Activated CD8-positive, alpha-beta memory T cell treated with anti-CD3 and anti-CD28 coated beads for 4 hours (primary cell): ENCODE results near the gene KIF25.
"Not testable (repeated sequence)": the region's sequence is repeated elsewhere in the genome, so short reads cannot be mapped to it uniquely, and the experiment has no call there.

Experiments
- DNase-seq, 2 donors: peaks; one replicate each; pipeline ENCODE4 v3.0.0-alpha.2; 2020; ENCODE audit warnings: low read depth in 2 of 2

KIF25 gene

GRCh38 chr6:167995731-167996151 lies 1.7 kb upstream of the KIF25 start:
- DNase-seq = no peak

GRCh38 chr6:167996424-167997199 lies 859 bp upstream of the KIF25 start:
- no peak for DNase-seq

GRCh38 chr6:167998215-167998614 lies 744 bp downstream of the KIF25 start:
- DNase-seq = no peak

- DNase-seq = no peak
Observed at GRCh38 chr6:168000198-168001028, 2.9 kb downstream of the KIF25 start.

- DNase-seq = no peak
Observed at GRCh38 chr6:168001029-168001332, 3.5 kb downstream of the KIF25 start.

- not testable (repeated sequence) for DNase-seq
Observed at GRCh38 chr6:168001514-168001913, 4.0 kb downstream of the KIF25 start.

- no peak for DNase-seq
Observed at GRCh38 chr6:168002804-168003203, 5.3 kb downstream of the KIF25 start.

GRCh38 chr6:168004023-168004422 lies 6.6 kb downstream of the KIF25 start:
- DNase-seq = no peak

GRCh38 chr6:168004945-168005344 lies 7.5 kb downstream of the KIF25 start:
- no peak for DNase-seq

GRCh38 chr6:168005796-168006195 lies 8.3 kb downstream of the KIF25 start:
- DNase-seq = no peak

- DNase-seq = no peak
Observed at GRCh38 chr6:168007592-168008338, 10.3 kb downstream of the KIF25 start.

- no peak for DNase-seq
Observed at GRCh38 chr6:168009331-168009730, 11.9 kb downstream of the KIF25 start.

- no peak for DNase-seq
Observed at GRCh38 chr6:168011291-168011690, 13.8 kb downstream of the KIF25 start.

GRCh38 chr6:168012431-168013249 lies 15.2 kb downstream of the KIF25 start:
- no peak for DNase-seq

- no peak for DNase-seq
Observed at GRCh38 chr6:168013250-168013915, 15.9 kb downstream of the KIF25 start.

GRCh38 chr6:168014428-168014827 lies 17.0 kb downstream of the KIF25 start:
- no peak for DNase-seq

GRCh38 chr6:168015009-168015408 lies 17.5 kb downstream of the KIF25 start:
- no peak for DNase-seq

GRCh38 chr6:168015482-168016175 lies 18.2 kb downstream of the KIF25 start:
- no peak for DNase-seq

- DNase-seq = no peak
Observed at GRCh38 chr6:168016176-168016620, 18.7 kb downstream of the KIF25 start.
